LHCN-M2 (cell line): ENCODE data around the gene MARK3. TPM values are rescaled to one million over a fixed set of nuclear protein-coding genes. Genes with fewer than 3 reads are reported as not detected.

Experiments
- DNase-seq: peaks from one replicate; pipeline ENCODE4 v3.0.0-alpha.2; 2012; ENCODE audit warnings: low read depth
- total RNA-seq: library from RNA; depleted of rRNA; stranded (reverse); fragments of >200 nt; gene quantifications from 2 replicates; pipeline ENCODE4 v1.2.3, GENCODE V29; 2014

The MARK3 gene
- total RNA-seq, 1 experiment from 2014 or later = 61.1 TPM

DNA sequence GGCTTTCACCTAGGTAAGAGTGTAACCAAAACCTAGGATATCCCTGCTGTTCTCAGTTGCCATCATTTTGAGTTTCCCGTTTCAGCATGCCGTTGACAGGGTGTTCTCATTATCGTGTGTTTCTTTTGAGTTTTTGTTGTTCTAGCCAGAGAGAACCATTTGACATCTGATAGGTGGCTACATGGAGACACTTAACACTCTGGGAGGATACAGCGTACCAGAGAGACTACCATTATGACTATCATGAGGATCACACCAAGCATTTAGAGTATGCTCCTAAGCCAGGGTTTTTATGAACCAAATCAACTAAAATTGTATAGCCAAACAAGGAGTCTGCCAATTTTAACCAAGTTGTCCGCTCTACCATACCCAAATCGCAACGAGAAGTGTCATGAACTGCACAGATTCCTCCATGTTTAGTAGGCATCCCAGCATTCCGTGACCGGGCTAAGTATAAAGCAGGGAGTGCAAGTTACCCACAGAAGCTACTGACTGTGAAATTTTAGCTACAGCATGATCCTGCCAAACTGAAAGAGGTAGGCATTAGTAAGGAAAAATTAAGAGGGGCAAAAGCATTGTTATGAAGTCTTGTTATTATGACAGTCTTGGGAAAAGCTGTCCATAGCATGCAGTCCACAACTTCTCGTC is 48.8 kb downstream of the MARK3 start:
- DNase-seq = no peak

DNA sequence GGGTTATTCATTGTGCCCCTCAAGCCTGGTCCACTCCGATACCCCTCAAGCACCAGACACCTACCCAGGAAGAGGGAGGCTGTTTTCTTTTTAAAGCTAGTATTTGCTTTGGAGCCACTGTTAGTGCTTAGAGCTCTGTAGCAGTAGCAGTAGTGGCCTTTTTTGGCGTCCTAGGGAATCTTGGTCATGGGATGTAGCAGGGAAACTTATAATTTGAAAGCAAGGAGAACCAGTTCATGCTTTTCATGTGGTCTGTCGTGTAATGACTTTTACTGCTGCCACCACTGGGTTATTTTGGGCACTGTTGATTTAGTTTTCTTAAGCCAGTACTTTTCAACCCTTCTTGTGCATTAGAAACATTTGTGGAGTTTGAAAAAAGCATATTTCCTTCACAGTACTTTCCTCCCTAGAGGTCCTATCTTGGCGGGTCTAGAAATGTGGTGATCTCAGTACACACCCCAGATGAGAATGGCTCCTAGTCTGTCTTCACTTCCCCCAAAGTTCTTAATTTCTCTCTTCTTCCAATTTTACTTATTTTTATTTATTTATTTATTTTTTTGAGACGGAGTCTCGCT is 49.7 kb downstream of the MARK3 start:
- DNase-seq = no peak

- DNase-seq = peak; percentile 35
Observed at GRCh38 chr14:103436533-103436932, 51.3 kb downstream of the MARK3 start.

GRCh38 chr14:103442288-103442687 is 57.1 kb downstream of the MARK3 start:
- DNase-seq = peak; percentile 45

DNA sequence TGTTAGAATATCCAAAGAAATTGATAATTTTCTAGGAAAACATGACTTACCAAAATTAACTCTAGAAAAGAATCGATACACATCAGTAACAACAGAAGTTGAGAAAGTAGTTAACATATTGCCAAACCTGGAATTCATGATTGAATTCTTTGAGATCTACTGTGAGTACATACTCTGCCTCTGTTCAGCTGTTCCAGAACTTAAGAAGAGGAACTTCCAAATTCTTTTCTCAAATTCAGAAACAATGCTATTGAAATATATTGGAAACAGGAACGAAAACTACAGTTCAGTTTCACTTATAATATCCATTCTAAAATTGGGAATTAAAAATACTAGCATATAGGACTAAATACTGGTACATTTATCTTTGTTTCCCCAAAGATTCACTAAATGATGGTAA is 57.9 kb downstream of the MARK3 start:
- no peak for DNase-seq

- no peak for DNase-seq
Observed at GRCh38 chr14:103444837-103445524, 59.8 kb downstream of the MARK3 start.

- DNase-seq = no peak
Observed at GRCh38 chr14:103445806-103446205, 60.6 kb downstream of the MARK3 start.

- no peak for DNase-seq
Observed at GRCh38 chr14:103448097-103448496, 62.9 kb downstream of the MARK3 start.

- no peak for DNase-seq
Observed at GRCh38 chr14:103449634-103450161, 64.5 kb downstream of the MARK3 start.

- DNase-seq = no peak
Observed at GRCh38 chr14:103450416-103450815, 65.2 kb downstream of the MARK3 start.

DNA sequence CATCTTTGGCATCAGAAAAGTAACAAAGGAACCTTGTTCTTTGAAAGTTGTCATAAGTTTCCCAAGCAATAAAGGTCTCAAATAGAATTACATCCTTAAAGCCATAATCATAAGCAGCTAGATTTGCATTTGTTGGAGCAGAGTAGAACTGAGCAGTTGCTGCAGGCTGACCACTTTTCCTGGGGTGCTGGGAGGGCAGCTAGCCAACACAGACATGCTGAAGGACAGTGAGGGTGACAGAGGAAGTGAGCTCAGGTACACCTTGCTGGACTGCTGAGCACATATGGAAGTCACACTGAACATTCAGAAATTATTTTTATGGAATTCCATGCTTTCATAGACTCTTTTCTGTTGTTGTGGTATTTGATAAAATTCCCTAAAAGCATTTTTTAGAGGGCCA is 66.2 kb downstream of the MARK3 start:
- no peak for DNase-seq

GRCh38 chr14:103453791-103454190 is 68.6 kb downstream of the MARK3 start:
- DNase-seq = no peak

DNA sequence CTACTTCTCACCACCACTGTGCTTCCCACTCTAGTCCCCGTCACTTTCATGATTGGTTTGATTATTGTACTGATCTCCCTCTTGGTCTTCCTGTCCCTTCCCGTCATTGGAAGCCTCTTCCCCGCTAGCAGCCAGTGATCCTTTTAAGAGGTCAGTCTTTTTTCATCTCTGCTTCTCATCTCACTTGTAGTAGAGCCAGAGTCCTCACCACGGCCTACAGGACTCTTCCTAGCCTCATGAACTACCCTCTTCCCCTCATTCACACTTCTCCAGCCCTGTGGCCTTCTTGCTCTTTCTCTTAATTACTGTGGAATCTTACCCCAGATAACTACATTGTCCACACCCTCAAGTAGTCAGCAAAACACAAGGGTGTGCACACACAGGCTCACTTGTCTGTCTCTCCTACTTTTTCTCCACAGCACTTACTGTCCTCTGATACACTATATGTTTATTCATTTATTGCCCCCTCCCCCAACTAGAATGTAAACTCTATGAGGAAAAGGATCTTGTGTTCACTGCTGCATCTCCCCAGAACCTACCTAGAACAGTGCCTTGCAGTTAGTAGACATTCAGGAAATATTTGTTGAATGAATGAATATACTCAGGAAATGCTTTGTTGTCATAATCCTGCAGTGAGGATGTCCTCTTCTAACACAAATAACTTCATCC is 71.1 kb downstream of the MARK3 start:
- DNase-seq = no peak

DNA sequence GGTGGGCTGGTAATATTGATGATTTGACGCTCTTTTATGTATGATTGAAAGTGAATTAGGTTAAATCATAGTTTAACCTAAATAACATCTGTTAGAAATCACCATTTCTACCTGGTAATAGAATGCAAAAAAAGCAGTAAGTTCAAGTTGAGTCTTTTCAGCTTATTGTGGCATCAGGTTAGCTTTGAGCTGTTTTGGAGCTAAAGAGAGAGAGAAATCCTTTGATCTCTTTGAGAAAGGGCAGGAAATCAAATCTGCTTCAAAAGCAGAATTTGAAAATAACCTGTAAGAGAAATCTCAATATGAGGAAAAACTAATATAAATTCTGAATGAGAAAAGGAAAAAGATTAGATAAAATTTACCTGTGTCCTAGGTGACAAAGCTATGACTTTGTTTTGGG is 75.2 kb downstream of the MARK3 start:
- DNase-seq = no peak

DNA sequence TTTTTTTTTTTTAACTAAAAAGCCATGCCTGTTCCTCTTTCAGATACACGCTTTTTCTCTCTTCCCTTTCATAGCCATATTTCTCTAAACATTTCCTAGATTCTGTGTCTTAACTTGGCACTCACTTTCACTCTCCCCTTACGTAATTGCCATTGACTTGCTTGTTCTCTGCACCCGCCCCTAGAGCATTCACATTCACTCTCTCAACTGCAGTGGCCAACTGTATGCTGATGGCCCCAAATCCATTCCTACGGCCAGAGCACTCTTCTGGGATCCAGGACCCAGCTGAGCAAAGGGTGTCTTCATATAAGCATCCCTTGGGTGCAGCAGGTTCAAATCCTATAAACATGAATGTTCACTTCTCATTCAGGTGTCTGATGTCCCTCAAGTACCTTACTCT is 77.9 kb downstream of the MARK3 start:
- no peak for DNase-seq

- DNase-seq = no peak
Observed at GRCh38 chr14:103463851-103464250, 78.6 kb downstream of the MARK3 start.

DNA sequence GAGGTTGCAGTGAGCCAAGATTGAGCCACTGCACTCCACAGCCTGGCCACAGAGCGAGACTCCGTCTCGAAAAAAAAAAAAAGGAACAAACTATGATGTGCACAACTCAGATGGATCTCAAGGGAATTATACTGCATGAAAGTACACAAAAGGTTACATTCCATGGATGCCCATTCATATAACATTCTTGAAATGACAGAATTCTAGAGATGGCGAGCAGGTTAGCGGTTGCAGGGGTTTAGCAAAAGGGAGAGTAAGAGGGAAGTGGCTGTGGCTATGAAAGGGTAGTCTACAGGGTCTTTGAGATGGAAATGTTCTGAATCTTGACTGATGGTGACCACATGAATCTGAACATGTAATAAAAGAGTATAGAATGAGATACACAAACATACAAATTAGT is 87.7 kb downstream of the MARK3 start:
- peak; percentile 6 for DNase-seq

DNA sequence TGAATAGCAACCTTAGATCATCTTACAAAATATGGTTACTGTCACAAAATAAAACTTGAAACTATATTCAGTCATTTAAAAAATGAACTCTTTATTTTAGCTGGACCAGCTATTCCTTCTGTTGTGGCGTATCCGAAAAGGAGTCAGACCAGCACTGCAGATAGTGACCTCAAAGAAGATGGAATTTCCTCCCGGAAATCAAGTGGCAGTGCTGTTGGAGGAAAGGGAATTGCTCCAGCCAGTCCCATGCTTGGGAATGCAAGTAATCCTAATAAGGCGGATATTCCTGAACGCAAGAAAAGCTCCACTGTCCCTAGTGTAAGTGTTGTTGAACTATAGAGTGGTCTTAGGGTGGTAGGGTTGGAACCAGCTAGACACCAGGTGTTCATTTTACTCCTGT is 89.7 kb downstream of the MARK3 start:
- no peak for DNase-seq

DNA sequence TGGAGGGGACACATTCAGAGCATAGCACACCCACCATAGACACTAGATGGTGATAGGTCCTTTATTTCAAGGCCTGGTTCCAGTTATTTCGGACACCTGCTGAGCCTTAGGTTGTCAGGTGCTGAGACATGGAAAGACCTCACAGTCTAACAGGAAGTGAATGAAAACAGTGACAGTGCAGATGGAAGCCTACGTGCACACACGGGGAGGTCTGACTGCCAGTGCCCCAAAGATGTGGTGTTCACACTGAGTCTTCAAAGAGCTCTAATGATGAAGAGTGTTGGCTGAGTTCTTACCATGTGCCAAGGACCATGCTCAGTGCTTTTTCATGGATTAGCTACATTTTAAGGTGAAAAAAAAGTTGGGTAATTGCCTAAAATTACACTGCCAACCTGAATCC is 90.8 kb downstream of the MARK3 start:
- no peak for DNase-seq

GRCh38 chr14:103476631-103477030 is 91.4 kb downstream of the MARK3 start:
- no peak for DNase-seq

GRCh38 chr14:103480595-103480994 is 95.4 kb downstream of the MARK3 start:
- no peak for DNase-seq

GRCh38 chr14:103483600-103483999 is 98.4 kb downstream of the MARK3 start:
- peak; percentile 92 for DNase-seq
